MM.1S (cell line): ENCODE results near the gene AHRR.

Experiments
- DNase-seq: peaks from one replicate; pipeline ENCODE4 v3.0.0-alpha.2; 2015
- H2AFZ ChIP-seq: fragments of 300-600 bp; sonication (generic); 2 replicates; pipeline ENCODE4 v1.6.0; 2016; ENCODE audit warnings: antibody characterized with exemption, low read length
- H3F3A ChIP-seq: fragments of 300-600 bp; sonication (generic); 2 replicates; pipeline ENCODE4 v1.6.1; 2016; ENCODE audit warnings: mild to moderate bottlenecking, antibody characterized with exemption, low read length, moderate library complexity, mixed read lengths; ENCODE audit not compliant: insufficient read depth
- H3K27ac ChIP-seq: fragments of 300-600 bp; sonication (generic); 2 replicates; pipeline ENCODE4 v1.5.1; 2016; ENCODE audit warnings: mild to moderate bottlenecking, low read length
- H3K27me3 ChIP-seq: fragments of 300-600 bp; sonication (generic); replicated peaks from 2 replicates; pipeline ENCODE4 v1.6.0; 2016; ENCODE audit warnings: low read length; ENCODE audit not compliant: insufficient read depth
- H3K36me3 ChIP-seq: fragments of 300-600 bp; sonication (generic); replicated peaks from 2 replicates; pipeline ENCODE4 v1.6.1; 2016; ENCODE audit warnings: mild to moderate bottlenecking, low read length, mixed read lengths; ENCODE audit not compliant: insufficient read depth
- H3K4me1 ChIP-seq: fragments of 300-600 bp; sonication (generic); 2 replicates; pipeline ENCODE4 v1.6.1; 2016; ENCODE audit warnings: low read length, mixed read lengths
- H3K4me2 ChIP-seq: fragments of 300-600 bp; sonication (generic); 2 replicates; pipeline ENCODE4 v1.6.0; 2016; ENCODE audit warnings: low read depth, low read length
- H3K4me3 ChIP-seq: fragments of 300-600 bp; sonication (generic); 2 replicates; pipeline ENCODE4 v1.5.1; 2016; ENCODE audit warnings: low read length, mixed read lengths
- H3K79me2 ChIP-seq: fragments of 300-600 bp; sonication (generic); 2 replicates; pipeline ENCODE4 v1.6.1; 2016; ENCODE audit warnings: mixed run types, low read length, mixed read lengths
- H3K9ac ChIP-seq: fragments of 300-600 bp; sonication (generic); 2 replicates; pipeline ENCODE4 v1.6.1; 2016; ENCODE audit warnings: low read length, mixed read lengths
- H3K9me2 ChIP-seq: fragments of 300-600 bp; sonication (generic); replicated peaks from 2 replicates; pipeline ENCODE4 v1.6.1; 2016; ENCODE audit warnings: mild to moderate bottlenecking, low read length, mixed read lengths; ENCODE audit not compliant: insufficient read depth
- H3K9me3 ChIP-seq: fragments of 300-600 bp; sonication (generic); replicated peaks from 2 replicates; pipeline ENCODE4 v1.6.1; 2016; ENCODE audit warnings: mild to moderate bottlenecking, low read length, mixed read lengths; ENCODE audit not compliant: insufficient read depth
- H4K20me1 ChIP-seq: fragments of 300-600 bp; sonication (generic); 2 replicates; pipeline ENCODE4 v1.6.1; 2016; ENCODE audit warnings: mild to moderate bottlenecking, low read length, moderate library complexity, mixed read lengths; ENCODE audit not compliant: insufficient read depth
- CTCF ChIP-seq: fragments of 300-600 bp; sonication (generic); IDR thresholded peaks from 2 replicates; pipeline ENCODE4 v1.5.1; 2016; ENCODE audit warnings: antibody characterized with exemption, low read length, mixed read lengths
- EZH2 ChIP-seq: fragments of 300-600 bp; sonication (generic); optimal IDR thresholded peaks from 2 replicates; pipeline ENCODE3; 2017; ENCODE audit warnings: low read depth, mild to moderate bottlenecking, antibody characterized with exemption, low read length, mixed read lengths
- EZH2phosphoT487 ChIP-seq: fragments of 300-600 bp; sonication (generic); IDR thresholded peaks from 2 replicates; pipeline ENCODE4 v1.6.1; 2018; ENCODE audit warnings: antibody characterized with exemption, low read length

The AHRR gene

GRCh38 chr5:475704-476101 is 154.2 kb downstream of the AHRR start:
- no peak for DNase-seq
- no peak overlapping the region for H3K4me3 ChIP-seq
- no peak overlapping the region for H2AFZ ChIP-seq
- H3K27ac ChIP-seq: no peak overlapping the region
- no peaks in the 10 kb centered on the region for H3K4me1 ChIP-seq
- H3K9me3 ChIP-seq: no peaks in the 10 kb centered on the region
- H4K20me1 ChIP-seq: no peaks in the 10 kb centered on the region
- no peak overlapping the region for H3K4me2 ChIP-seq
- no peaks in the 10 kb centered on the region for H3K9me2 ChIP-seq
- no peak overlapping the region for H3K9ac ChIP-seq
- TF ChIP-seq EZH2phosphoT487 (no peak), CTCF (no peak), EZH2 (no peak)
- H3K27me3 ChIP-seq: peaks cover 61% of the 10 kb centered on the region
- H3K36me3 ChIP-seq: no peaks in the 10 kb centered on the region
- H3K79me2 ChIP-seq: peaks cover 18% of the 10 kb centered on the region
- H3F3A ChIP-seq: no peaks in the 10 kb centered on the region

GRCh38 chr5:476102-476813 is 154.7 kb downstream of the AHRR start:
- no peak overlapping the region for H3K4me2 ChIP-seq
- no peaks in the 10 kb centered on the region for H3F3A ChIP-seq

GRCh38 chr5:476814-477175 is 155.3 kb downstream of the AHRR start:
- no peaks in the 10 kb centered on the region for H3K36me3 ChIP-seq
- H3K79me2 ChIP-seq: peaks cover 9% of the 10 kb centered on the region
- no peaks in the 10 kb centered on the region for H3K9me3 ChIP-seq
- H3F3A ChIP-seq: no peaks in the 10 kb centered on the region
- H3K9ac ChIP-seq: no peak overlapping the region
- no peak for DNase-seq
- no peak overlapping the region for H2AFZ ChIP-seq
- no peaks in the 10 kb centered on the region for H4K20me1 ChIP-seq
- H3K27ac ChIP-seq: no peak overlapping the region
- no peaks in the 10 kb centered on the region for H3K4me1 ChIP-seq
- H3K4me3 ChIP-seq: no peak overlapping the region
- TF ChIP-seq CTCF (no peak), EZH2 (no peak), EZH2phosphoT487 (no peak)
- H3K9me2 ChIP-seq: no peaks in the 10 kb centered on the region
- peaks cover 66% of the 10 kb centered on the region for H3K27me3 ChIP-seq
- no peak overlapping the region for H3K4me2 ChIP-seq

More at GRCh38 chr5:476102-476813, 154.7 kb downstream of the AHRR start:
- Histone ChIP-seq H4K20me1 (no peaks in the 10 kb centered on the region), H3K27me3 (peaks cover 63% of the 10 kb centered on the region), H3K79me2 (peaks cover 15% of the 10 kb centered on the region), H3K4me3 (no peak overlapping the region), H3K9me2 (no peaks in the 10 kb centered on the region), H3K9me3 (no peaks in the 10 kb centered on the region), H2AFZ (no peak overlapping the region), H3K36me3 (no peaks in the 10 kb centered on the region), H3K9ac (no peak overlapping the region), H3K27ac (no peak overlapping the region), H3K4me1 (no peaks in the 10 kb centered on the region)
- no peak for TF ChIP-seq CTCF
- TF ChIP-seq EZH2: no peak
- no peak for TF ChIP-seq EZH2phosphoT487
- no peak for DNase-seq
